Left ventricle myocardium inferior (tissue), 1 donor: ENCODE data around the gene ANK3. TPM values are rescaled to one million over a fixed set of nuclear protein-coding genes. Genes with fewer than 3 reads are reported as not detected.
A peak's percentile ranks its signal among the peaks of the same experiment; 100 is the strongest.

ENCODE experiments used
- DNase-seq: peaks from one replicate; pipeline ENCODE4 v3.0.0-alpha.2; 2020
- H3K27ac ChIP-seq: fragments of 200-600 bp; replicated peaks from 2 replicates; pipeline ENCODE4 v1.8.0; 2021
- H3K27me3 ChIP-seq: fragments of 200-600 bp; 2 replicates; pipeline ENCODE4 v1.8.0; 2021; ENCODE audit warnings: low read depth
- H3K36me3 ChIP-seq: fragments of 200-600 bp; 2 replicates; pipeline ENCODE4 v1.8.0; 2021
- H3K4me1 ChIP-seq: fragments of 200-600 bp; 2 replicates; pipeline ENCODE4 v1.8.0; 2021
- H3K4me3 ChIP-seq: fragments of 200-600 bp; 2 replicates; pipeline ENCODE4 v1.8.0; 2021; ENCODE audit warnings: mild to moderate bottlenecking, moderate library complexity
- H3K9me3 ChIP-seq: fragments of 200-600 bp; replicated peaks from 2 replicates; pipeline ENCODE4 v1.8.0; 2021
- CTCF ChIP-seq: fragments of 200-600 bp; IDR thresholded peaks from 2 replicates; pipeline ENCODE4 v1.8.0; 2021; ENCODE audit warnings: antibody characterized with exemption, mild to moderate bottlenecking, borderline replicate concordance
- intact Hi-C: fragments of 100-400 bp; cut with micrococcal nuclease; formaldehyde crosslinking; loops from one replicate; pipeline ENCODE4 v1.11.0; 2022
- total RNA-seq: library from RNA; stranded (reverse); fragmentation: NEBNext Ultra II Directional; extraction: Animal tissue kit (Norgen Biotek cat#: 25700); gene quantifications from one replicate; pipeline ENCODE4 v1.2.1, GENCODE V29; 2021
- donor health status: DM: no; HTN: yes; CAD: no; lungs with severe emphysema.

The ANK3 gene
- total RNA-seq, 1 donor from 2014 or later, result 179 TPM

GRCh38 chr10:60207894-60208293 is 181.8 kb downstream of the ANK3 start:
- no peak for TF ChIP-seq CTCF
- Histone ChIP-seq H3K4me3 (no peak overlapping the region), H3K36me3 (peaks cover 20% of the 10 kb centered on the region), H3K9me3 (peaks cover 11% of the 10 kb centered on the region), H3K4me1 (peaks cover 15% of the 10 kb centered on the region), H3K27me3 (no peaks in the 10 kb centered on the region), H3K27ac (no peak overlapping the region)
- DNase-seq, result no peak
- intact Hi-C loops, result loop anchor here (10.0 kb wide), 1 partner anchor 103 kb away; no protein-coding TSS in a partner anchor

DNA sequence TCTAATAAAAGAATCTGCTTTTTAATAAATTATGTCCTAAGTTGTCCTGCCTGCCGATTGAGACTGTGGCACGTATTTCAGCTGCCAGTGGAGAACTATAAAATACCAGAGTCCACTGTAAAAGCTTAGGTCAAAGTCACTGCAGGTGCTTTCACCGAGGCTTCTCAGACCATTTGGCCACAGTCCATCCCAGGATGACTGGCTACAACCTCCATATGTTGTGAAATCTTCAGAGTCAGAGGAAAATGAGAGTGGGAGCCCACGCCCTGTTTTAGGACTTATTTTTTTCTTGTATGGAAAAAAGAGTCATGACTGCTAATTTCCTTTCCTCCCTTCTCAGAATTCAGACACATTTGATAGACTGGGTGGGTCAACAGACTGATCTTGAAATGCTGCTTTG is 182.9 kb downstream of the ANK3 start:
- H3K9me3 ChIP-seq, result peaks cover 3% of the 10 kb centered on the region
- DNase-seq, result no peak
- H3K27me3 ChIP-seq, result no peaks in the 10 kb centered on the region
- H3K4me3 ChIP-seq, result no peak overlapping the region
- intact Hi-C loops, result loop anchor here (10.0 kb wide), 1 partner anchor 102 kb away; no protein-coding TSS in a partner anchor
- peaks cover 15% of the 10 kb centered on the region for H3K4me1 ChIP-seq
- TF ChIP-seq CTCF, result no peak
- H3K27ac ChIP-seq, result no peak overlapping the region
- H3K36me3 ChIP-seq, result peaks cover 20% of the 10 kb centered on the region

DNA sequence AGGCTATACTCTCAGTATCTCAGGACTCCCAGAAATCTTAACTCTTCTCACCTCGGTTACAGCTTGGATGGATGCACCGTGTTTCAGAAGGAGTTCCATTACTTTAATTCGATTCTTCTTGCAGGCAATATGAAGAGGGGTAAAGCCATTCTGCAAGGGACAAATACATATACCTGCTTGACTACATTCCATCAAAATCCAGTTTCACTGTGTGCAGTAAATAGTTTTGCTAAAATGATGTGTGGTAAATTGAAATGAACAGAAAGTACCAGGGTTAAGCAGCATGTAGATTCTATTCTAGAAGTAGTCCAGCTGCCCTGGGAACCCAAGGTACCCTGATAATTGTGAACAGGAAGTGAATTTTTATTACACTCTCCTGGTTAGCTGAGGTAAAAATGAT is 183.9 kb downstream of the ANK3 start:
- Histone ChIP-seq H3K27me3 (no peaks in the 10 kb centered on the region), H3K27ac (no peak overlapping the region), H3K4me3 (no peak overlapping the region), H3K9me3 (no peaks in the 10 kb centered on the region), H3K4me1 (peaks cover 16% of the 10 kb centered on the region), H3K36me3 (peaks cover 14% of the 10 kb centered on the region)
- no peak for DNase-seq
- intact Hi-C loops, result loop anchor here (10.0 kb wide), 1 partner anchor 101 kb away; no protein-coding TSS in a partner anchor
- no peak for TF ChIP-seq CTCF

DNA sequence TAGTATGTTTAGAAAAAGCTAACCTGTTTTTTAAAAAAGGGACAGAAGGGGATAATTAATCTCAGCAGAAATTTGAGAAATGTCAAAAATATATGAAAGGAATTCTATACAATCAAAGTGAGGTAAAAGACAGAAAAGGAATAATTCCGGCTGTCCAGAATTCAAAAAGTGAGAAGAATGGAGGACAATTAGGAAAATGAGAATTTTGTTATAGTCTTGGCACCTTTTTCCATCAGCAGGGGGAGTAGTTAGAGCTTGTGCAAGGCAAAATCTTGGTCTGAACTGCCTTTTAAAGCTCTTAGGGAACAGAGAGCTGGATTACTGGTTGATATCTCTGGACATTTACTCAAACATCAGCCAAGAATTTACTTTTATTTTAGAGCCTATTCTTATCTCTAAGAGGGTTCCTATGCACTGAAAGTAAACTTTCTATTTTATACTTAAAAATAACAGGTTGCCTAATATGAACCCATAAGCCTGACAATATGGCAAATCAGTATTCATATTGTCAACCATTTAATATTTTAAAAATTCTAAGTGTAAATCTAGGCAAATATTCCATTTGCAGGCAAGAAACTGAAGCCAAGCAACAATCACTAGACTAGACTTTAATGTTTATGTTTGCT is 185.6 kb downstream of the ANK3 start:
- intact Hi-C loops, result loop anchor here (10.0 kb wide), 1 partner anchor 99 kb away; no protein-coding TSS in a partner anchor

DNA sequence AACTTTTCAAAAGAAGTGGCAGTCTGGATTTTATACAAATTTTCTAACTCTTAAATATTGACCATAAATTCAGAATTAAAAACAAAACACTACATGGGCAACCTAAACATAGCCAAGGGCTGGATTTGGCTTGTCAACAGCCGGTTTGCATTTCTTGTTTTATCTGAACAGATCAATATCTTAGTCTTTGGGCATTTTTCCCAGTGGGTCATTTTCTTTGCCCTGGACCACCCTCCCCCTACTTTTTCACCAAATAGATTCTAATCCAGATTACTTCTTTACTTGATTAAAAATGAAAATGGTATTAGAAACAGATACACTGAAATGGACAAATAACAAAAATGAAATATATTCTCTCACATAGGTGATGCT is 189.0 kb downstream of the ANK3 start:
- intact Hi-C loops, result loop anchor here (10.0 kb wide), 1 partner anchor 96 kb away; no protein-coding TSS in a partner anchor
- no peak for DNase-seq
- H3K27me3 ChIP-seq, result no peaks in the 10 kb centered on the region
- H3K27ac ChIP-seq, result no peak overlapping the region
- H3K4me3 ChIP-seq, result no peak overlapping the region
- H3K9me3 ChIP-seq, result no peaks in the 10 kb centered on the region
- H3K36me3 ChIP-seq, result peaks cover 50% of the 10 kb centered on the region
- peaks cover 25% of the 10 kb centered on the region for H3K4me1 ChIP-seq
- no peak for TF ChIP-seq CTCF

More for the DNA sequence above, 185.6 kb downstream of the ANK3 start:
- Histone ChIP-seq H3K4me3 (no peak overlapping the region), H3K27me3 (no peaks in the 10 kb centered on the region), H3K9me3 (no peaks in the 10 kb centered on the region), H3K36me3 (peaks cover 18% of the 10 kb centered on the region), H3K4me1 (peaks cover 23% of the 10 kb centered on the region), H3K27ac (no peak overlapping the region)
- TF ChIP-seq CTCF, result peak; percentile 66
- DNase-seq, result no peak
